ENCODE data around the gene PPP6R1.

PPP6R1 gene

DNA sequence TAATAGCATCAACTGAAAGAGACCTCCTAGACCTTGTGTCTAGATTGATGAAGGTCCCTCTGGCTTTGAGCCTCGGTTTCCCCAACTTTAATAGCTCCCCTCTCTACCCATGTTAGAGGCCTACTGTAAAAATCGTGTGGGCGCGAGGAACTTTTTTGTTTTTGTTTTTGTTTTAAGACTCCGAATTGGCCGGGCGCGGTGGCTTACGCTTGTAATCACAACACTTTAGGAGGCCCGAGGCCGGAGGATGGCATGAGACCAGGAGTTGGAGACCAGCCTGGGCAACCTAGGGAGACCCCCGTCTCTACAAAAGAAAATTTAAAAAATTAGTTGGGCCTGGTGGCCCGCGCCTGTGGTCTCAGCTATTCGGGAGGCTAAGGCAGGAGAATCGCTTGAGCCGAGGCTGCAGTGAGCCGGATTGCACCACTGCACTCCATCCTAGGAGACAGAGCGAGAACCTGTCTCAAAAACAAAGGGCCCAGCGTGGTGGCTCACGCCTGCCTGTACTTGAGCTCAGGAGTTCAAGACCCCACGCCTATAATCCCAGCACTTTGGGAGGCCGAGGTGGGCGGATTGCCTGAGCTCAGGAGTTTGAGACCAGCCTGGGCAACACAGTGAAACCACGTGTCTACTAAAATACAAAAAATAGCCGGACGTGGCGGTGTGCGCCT, 858 bp upstream of the PPP6R1 start:
- DNase-seq (ENCODE audit: low read depth), result no peak

DNA sequence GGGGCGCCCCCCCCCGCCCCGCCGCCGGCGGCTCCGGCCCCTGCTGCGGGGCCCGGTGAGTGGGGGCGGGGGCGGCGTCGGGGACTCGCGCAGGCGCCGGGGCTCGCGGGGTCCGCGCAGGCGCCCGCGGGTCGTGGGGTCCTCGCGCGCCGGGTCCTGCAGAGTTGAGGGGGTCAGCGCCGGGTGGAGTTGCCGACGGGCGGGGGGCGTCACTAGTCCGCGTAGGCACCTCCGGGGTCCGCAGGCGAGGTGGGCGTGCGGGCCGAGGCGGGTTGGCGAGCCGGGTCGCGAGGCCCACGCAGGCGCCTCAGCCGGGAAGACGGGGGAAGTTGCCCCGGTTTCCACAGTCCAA, 365 bp downstream of the PPP6R1 start:
- DNase-seq (ENCODE audit: low read depth), result peak; percentile 34

DNA sequence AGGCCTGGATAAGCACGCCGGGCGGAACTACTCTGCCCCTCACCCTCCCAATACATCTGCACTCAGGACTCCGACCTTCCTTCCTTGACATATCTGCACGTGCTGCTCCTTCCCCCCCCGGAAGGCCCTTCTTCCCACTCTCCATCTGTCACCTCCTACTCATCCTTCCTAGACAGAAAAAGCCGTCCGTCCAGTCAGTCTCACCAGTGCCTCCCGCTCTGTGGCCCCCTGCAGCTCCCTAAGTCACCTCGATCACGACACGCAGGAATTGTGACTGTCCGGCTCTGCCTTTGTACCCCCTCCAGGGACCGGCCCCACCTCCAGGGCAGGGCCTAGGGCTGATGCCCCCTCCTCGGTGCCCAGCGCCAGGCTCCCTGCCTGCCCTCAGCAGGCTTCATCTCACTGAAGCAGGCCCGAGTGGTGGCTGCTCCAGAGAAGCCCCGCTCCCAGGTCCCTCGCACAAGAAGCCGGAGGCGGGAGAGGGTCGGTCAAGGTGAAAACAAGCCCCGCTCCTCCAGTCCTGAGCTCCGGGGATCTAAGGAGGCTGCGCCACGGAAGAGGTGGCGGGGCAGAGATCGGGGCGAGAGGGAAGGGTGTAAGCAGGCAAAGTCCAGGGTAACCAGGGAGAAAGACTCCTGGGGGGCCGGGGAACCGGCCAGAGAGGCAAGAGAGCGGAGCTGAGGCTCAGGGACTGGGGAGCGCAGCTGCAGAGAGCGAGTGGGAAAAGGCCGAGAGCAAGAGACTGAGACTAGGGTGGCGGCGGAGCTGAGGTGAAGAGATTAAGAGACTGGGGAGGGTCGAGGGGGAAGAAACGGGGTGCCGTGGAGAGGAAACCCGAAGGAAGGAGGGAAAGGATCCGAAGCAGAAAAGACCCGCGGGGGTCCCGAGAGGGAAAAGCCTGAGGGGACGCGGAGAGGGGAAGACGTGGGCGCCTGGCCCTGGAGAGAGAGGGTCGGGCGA, 1.1 kb downstream of the PPP6R1 start:
- DNase-seq (ENCODE audit: low read depth), result no peak

DNA sequence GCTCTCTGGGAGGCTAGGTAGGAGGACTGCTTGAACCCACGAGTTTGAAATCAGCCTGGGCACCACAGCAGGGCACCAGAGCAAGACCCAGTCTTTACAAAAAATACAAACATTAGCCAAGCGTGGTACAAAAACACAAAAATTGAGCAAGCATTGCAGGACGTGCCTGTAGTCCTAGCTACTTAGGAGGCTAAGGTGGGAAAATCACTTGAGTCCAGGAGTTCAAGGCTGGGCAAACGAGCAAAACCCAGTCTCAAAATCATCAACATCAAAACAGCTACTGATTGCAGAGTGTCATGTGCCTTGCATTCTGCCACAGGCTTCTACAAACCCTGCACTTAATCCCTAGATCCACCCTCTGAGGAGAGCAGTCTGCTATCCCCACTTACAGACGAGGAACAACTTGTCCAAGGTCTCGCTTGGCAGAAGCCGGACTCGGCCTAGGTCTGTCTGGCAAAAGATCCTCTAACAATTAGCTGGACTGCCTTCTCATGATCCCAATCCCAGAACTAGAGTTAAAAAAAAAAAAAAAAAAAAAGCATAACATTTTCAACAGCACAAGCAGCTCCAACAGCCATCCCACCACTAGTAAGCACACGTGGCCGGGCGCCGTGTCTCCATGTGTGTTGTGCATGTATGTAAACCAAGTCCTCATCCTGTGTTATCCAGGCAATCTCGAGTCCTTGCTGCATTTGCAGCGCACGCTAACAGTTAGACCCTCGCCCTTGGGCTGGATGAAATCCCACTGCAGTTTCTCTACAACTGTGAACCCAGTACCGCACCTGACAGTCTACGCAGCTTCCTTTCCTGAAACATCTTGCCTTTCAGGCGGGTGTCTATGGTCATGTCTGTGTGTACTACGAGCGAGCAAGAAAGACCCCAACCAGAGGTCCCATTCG, 2.0 kb downstream of the PPP6R1 start:
- DNase-seq (ENCODE audit: low read depth), result no peak

DNA sequence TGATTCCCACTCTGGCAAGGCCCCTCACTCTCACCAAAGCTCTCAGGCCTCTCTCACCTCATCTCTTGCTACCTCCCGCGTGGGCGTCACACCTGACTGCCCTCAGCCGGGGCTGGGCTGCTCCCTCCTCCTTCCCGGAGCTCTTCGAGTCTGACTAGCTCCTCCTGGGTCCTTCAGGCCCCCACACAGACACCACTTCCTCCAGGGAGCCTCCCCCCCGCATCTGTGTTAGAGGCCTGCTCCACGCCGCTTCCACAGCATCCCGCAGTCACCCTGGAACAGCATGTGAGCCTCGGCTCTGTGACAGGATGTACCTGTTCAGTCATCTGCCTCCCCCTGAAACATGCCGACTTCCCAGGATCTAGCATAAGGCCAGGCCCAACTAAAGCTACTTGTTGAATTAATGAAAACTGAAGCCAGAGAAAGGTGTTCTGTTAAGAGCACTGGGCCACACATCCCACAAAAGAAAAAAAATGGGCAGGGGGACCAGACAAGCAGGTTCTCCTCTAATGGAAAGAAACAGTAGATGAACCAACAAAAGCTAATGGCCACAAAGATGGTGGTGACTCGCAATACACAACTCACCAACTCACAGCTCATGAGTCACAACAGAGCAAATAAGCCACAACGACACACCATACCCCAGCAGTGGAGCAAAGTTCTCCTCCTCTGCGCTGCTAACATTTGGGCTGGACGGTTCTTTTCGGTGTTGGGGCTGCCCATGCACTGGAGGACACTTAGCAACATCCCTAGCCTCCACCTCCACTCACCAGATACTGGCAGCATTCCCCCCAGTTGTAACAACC, 3.0 kb downstream of the PPP6R1 start:
- peak; percentile 18 for DNase-seq (ENCODE audit: low read depth)

DNA sequence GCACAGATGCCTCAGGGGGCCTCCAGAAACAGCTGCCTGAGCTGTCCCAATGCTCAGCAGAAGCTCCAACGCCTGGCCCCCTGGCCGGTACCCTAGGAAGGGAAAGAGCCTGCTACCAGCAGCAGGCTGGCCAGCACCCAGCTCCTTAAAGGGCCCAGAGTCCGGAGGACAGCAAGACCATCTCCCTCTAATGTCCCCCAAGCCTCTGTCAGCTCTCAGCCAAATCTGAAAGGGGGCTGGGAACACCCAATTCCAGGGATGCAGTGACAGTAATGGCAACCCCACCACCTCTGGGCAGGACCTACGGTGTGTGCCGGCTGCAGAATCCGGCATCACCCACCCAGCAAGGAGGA, 4.2 kb downstream of the PPP6R1 start:
- no peak for DNase-seq (ENCODE audit: low read depth)

DNA sequence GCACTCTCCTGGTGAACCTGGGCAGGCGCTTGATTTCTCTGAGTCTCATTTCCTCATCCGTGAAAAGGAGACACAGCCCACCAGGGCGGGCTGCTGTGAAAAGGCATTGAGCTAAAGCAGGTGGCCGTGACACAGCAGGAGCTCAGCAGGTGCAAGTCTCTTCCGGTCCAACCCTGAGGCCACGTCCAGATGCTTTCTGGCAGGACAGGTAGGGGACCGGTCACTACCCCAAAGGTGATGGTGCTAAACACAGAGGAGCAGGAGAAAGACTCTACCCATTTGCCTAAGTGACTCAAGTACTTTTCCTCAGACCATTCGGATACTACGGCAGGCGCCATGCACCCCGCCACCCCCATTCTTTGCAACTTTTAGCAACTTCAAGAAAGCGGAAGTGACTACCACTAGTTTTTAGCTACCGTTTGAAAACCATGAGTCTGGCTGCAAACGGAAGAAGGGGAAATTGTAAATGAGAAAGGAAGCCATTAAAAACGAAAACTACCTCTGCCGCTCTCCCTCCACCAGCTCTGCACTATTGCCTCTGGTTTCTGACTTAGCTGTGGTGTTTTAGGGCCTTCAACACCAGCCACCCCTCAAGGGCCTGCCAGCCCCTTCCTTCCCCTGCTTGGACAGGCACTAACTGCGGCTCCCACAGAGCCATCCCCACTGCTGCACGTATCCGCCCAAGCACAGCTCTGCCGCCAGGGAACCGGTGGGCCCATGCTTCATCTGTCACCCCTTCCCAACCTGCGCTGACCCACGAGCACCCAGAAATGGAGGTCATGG, 4.8 kb downstream of the PPP6R1 start:
- DNase-seq (ENCODE audit: low read depth), result peak; percentile 54

DNA sequence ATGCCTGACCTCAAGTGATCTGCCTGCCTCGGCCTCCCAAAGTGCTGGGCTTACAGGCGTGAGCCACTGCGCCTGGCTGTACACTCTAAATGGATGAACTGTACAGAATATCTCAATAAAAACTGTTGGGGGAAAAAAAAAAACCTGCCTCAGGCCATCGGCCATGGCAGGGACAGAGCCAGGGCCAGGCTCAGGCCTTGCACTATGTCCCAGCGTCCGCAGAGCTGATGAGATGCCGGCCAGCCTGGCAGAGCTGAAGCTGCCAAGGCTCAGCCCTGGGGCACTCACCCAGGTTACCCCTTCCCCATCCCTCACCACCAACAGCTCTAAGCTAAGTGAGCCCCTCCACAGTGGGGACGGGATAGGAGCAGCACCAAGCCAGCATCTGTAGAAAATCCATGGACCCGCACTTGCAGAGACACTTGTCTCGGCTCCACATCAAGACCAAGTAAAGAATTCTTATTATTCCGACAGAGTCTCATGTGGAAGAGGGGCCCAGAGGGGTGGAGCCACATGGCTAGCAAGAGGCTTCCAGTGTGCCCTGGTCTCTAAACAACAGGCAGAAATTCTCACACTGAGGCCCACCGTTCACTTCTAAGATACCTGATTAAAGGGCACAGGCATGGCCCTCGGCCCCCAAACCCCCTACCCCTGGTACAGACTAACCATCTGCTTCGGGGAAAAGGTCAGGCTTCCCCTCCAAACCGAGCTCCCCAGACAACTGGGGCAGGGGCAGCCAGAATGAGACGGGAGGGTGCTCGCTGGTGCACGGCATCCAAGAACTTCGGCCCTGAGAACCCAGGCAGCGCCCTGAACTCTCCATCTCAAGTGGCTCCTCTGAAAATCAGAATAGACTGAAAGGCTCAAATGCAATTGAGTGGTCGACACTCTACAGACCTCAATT, 5.8 kb downstream of the PPP6R1 start:
- DNase-seq (ENCODE audit: low read depth), result no peak

DNA sequence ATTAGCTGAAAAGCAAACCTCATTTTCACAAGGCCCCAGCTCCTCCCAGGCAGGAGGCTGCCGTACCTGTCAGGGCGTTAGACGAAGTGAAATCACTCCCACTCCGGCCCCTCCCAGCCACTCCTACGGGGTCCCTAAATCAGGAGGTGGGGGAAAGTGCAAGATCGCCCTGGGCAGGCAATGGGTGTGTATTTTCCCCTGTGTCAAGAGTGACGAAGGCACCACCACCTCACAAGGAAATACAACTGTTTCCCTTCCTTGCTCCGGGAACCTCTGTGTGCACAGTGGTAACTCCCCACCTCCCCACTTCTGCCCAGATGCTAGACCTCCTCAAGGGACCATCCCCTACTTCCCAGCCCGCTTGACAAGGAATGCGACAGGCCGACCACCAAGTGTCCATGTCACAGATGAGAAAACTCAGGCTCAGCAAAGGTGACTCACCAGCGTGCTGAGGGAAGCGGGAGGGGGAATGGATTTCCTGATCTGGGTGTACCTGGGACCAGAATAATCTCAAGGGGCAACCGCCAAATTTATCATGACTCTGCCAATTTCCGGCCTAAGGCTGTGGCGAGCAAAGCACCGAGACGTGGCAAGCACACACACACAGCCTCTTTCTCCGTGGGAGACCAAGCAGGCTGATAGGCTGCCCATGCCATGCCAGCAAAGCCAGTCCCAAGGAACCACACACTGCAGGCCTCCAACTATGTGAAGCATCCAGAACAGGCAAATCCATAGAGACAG, 7.3 kb downstream of the PPP6R1 start:
- DNase-seq (ENCODE audit: low read depth), result peak; percentile 21

DNA sequence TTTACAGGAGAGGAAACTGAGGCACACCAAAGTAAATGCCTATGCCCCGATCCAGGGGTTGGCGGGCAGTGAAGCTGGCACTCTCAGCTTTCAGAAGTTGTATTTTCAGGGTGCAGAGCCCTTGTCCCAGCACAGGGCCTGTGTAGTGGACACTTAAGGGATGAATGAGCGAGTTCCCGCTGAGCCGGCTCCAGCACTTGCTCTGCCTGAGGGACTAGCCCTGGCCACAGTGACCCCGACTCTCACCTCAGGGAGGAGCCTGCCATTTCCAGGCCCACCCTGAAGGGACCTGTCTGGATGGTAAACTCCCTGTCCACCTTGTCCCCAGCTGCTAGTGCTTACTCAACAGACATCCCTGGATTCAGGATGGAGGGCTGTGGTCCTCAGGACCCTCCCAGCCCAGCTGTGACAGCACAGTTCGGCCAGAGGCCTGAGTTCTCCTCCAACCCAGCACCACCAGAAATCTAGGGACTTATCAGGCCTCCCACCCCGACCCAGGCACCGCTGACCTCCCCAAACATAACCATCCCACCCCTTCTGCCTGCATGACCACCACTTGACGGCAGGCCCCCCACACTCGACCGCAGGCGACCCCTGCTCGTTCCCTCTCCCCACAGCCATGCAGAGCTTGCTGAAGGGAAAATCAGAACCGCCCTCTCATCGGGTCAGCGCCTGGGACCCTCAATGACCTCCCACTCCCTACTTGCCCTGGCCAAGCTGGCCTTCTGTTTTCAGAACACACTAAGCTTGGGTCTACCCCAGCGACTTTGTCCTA, 8.4 kb downstream of the PPP6R1 start:
- DNase-seq (ENCODE audit: low read depth), result no peak

DNA sequence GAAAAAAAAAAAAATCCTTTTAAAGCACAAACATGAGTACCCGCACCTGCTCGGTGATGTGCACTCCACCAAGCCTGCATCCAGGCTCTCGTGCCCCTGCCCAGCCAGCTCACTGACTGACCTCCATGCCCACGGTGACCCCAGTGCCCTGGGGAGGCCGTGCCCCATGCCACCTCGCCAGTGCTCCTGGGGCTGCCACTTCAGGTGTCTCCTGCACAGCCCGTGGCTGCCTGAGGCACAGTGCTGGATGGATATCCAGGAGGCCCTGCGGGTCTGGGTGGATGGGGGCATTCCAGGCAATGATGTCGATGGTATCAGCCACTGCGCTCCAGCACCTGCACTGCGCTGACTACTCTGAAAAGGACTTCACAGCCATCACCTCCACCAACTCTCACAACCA, 9.0 kb downstream of the PPP6R1 start:
- no peak for DNase-seq (ENCODE audit: low read depth)

DNA sequence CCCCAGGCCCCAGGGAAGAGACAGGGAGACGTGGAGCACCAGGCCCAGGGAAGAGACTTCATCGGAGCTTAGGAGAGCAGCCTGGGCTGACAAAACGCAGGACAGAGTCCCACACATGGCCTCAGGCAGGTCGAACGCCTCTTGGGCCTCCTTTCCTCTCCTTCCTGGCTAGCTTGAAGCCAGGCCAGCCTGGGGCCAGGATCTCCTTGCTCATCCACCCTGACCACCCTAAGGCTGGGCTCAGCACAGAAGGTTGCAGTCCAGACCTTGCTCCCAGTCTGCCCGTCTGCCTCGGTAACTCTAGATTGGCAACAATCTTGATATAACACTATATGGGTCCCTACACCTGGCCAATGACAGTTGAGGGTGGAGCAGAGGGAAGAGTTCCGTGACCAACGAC, 10.1 kb downstream of the PPP6R1 start:
- DNase-seq (ENCODE audit: low read depth), result no peak

DNA sequence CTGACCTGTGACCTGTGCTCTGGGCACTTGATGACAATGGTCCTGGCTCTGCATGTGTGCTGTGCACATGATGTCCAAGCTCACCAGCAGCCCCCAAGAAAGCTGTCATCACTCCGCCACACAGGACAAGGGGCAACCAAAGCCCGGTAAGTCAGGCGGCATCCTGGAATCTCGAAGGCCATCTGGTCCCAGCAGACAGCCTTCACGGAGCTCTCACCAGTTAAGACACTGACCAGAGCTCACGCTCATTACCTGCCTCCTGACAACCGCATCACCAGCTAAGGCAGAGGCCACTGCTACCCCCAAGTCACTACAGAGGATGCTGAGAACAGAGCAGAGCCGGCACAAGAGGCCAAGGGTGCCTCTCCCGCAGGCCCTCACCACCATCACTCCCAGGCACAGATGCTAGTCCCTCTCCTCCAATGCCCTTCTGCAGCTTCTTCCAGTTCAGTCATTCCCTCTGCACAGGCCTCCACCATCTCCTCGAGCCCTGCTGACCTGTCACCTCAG, 10.6 kb downstream of the PPP6R1 start:
- DNase-seq (ENCODE audit: low read depth), result no peak

DNA sequence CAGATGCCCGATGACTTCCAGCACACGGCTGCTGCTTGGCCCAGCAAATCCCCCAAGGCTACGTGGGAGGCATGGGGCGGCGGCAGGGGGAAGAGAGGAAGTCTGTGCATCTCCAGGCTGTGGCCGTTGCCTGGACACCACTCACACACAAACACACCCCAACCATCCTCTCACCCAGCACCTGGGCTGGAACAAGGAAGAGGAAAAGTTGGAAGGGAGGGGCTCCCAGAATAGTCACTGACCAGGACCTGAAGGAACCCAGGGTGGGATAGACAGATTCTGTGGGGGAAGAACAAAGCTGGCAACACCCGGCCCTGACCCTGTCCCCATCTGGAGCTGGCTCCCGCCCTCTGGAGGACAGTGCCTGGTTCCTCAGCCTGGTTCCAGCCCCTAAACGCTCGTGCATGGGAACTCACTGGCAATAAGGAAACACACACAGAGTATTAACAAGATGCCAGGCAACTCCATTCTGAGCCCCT, 11.2 kb downstream of the PPP6R1 start:
- no peak for DNase-seq (ENCODE audit: low read depth)

DNA sequence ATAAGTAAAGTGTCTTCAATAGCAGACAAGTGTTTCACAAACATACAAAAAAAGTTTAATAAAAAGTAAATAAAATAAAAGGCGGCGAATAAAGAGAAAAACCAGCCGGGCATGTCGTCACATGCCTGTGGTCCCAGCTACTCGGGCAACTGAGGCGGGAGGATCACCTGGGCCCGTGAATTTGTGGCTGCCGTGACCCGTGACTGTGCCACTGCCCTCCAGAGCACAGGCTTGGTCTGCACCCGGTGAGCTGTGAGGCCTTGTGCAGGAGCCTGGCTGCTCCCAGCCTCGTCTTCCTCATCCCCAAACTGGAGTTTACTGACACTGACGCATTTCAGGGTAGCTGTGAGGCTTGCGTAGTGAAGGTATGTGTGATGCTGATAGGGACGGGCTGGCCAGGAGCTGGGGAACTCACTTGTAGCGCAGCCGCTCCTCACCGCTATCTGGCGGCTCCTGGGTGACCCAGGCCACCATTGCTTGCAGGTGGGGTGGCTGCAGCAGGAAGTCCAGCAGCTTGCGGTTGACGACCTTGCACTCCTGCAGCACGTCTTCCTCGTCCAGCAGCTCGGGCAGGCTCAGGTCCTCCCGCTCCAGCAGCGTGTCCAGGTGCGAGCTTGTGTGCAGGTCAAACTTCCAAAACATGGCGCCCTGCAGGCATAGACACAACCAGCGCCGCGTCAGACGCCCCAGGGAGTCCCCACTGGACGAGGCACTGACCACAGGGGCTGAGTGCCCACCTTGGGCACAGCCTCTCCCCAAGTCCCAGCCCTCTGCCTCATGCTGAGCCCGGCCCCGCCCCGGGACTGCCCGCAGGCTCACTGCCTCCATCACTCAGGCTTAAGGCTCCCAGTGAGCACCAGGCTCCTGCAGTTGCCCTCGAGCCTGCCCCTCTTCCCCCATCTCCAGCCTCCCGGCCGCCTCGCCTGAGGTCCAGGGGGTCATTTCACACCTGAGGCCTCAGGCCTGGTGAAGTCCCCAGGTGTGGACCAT, 12.1 kb downstream of the PPP6R1 start:
- DNase-seq (ENCODE audit: low read depth), result no peak

DNA sequence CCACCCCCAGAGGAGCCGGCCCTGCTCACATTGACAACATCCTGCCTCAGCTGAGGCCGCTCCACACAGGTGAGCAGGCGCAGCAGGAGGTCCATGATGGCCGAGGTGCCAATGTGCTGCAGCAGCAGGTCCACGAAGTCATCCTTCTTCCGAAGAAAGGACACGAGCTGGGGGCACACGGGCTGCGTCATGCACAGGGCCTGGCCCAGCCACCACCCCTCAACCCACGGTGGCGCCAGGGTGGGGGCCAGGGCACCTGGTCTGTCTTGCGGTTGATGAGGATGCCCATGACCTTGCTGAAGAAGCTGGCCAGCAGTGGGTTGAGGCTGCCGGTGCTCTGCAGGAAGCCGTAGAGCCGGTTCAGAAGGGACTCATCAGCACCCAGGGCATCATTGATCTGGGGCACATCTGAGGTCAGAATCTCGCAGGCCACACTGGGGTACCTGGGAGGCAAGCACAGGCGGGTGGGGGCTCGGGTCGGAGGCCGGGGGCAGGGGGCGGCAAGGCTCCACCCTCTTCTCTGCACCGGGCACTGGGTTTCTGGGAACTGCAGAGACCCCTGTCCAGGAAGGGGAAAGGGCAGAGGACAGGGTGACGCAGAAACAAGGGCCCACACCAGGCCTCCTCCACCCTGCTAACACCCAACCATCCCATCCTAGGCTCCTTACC, 13.4 kb downstream of the PPP6R1 start:
- DNase-seq (ENCODE audit: low read depth), result no peak
